Measurements from ENCODE around the gene CXorf38. TPM values are rescaled to one million over a fixed set of nuclear protein-coding genes. Genes with fewer than 3 reads are reported as not detected.

CXorf38 gene
- total RNA-seq, 1 donor, result 10.1 TPM

DNA sequence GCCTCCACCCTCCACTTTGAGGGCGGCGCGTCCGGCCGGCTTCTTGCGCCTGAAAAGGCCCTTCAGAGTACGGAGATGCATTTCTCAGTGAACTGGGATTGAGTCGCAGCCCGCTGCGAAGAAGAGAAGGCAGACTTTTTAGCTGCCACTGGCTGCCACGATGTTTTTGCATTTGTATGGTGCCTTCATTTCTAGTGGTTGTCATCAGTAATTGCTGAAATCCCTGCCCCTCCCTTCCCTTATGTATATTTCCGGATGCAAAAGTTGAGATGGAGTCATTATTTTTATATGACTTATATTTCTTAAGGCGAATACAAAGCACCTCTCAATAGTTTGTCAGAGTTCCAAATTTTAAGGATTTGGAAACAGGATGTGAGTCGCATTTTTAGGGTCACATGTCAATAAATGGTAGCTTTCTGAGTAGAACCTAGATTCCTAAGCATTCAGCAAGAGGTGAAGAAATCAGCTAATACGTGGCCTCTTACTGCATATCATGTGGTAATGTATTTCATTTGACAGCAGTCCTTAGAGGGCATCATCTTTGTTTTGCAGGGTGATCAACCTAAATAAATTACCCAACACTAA, 65.9 kb downstream of the CXorf38 start:
- peak overlapping the region; percentile 84 for H3K4me2 ChIP-seq (ENCODE audit: insufficient read depth, low read length)
- no peaks in the 10 kb centered on the region for H3K36me3 ChIP-seq (ENCODE audit: insufficient read depth, low read length)
- no peak for DNase-seq (ENCODE audit: insufficient read length, low spot score, missing footprints)
- peaks cover 52% of the 10 kb centered on the region for H3K79me2 ChIP-seq (ENCODE audit: insufficient read depth, low read length)
- peaks cover 22% of the 10 kb centered on the region for H3K27me3 ChIP-seq (ENCODE audit: insufficient read depth, low read length)
- H3K4me3 ChIP-seq (ENCODE audit: insufficient read depth, low read length), result peak overlapping the region; percentile 82
- H3K27ac ChIP-seq (ENCODE audit: low read depth, low read length), result peak overlapping the region; percentile 63
- H3K4me1 ChIP-seq (ENCODE audit: insufficient read depth, low read length), result peaks cover 7% of the 10 kb centered on the region
- no peaks in the 10 kb centered on the region for H3K9me3 ChIP-seq (ENCODE audit: low read depth, low read length)
- TF ChIP-seq, protein P1, sequence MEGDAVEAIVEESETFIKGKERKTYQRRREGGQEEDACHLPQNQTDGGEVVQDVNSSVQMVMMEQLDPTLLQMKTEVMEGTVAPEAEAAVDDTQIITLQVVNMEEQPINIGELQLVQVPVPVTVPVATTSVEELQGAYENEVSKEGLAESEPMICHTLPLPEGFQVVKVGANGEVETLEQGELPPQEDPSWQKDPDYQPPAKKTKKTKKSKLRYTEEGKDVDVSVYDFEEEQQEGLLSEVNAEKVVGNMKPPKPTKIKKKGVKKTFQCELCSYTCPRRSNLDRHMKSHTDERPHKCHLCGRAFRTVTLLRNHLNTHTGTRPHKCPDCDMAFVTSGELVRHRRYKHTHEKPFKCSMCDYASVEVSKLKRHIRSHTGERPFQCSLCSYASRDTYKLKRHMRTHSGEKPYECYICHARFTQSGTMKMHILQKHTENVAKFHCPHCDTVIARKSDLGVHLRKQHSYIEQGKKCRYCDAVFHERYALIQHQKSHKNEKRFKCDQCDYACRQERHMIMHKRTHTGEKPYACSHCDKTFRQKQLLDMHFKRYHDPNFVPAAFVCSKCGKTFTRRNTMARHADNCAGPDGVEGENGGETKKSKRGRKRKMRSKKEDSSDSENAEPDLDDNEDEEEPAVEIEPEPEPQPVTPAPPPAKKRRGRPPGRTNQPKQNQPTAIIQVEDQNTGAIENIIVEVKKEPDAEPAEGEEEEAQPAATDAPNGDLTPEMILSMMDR (IDR thresholded peaks at IDR 0.05; ENCODE audit: extremely low read depth, low read depth, low read length), result no peak
- H2AFZ ChIP-seq (ENCODE audit: low read length), result peak overlapping the region; percentile 54
- H4K20me1 ChIP-seq (ENCODE audit: insufficient read depth, low read length), result peaks cover 19% of the 10 kb centered on the region

DNA sequence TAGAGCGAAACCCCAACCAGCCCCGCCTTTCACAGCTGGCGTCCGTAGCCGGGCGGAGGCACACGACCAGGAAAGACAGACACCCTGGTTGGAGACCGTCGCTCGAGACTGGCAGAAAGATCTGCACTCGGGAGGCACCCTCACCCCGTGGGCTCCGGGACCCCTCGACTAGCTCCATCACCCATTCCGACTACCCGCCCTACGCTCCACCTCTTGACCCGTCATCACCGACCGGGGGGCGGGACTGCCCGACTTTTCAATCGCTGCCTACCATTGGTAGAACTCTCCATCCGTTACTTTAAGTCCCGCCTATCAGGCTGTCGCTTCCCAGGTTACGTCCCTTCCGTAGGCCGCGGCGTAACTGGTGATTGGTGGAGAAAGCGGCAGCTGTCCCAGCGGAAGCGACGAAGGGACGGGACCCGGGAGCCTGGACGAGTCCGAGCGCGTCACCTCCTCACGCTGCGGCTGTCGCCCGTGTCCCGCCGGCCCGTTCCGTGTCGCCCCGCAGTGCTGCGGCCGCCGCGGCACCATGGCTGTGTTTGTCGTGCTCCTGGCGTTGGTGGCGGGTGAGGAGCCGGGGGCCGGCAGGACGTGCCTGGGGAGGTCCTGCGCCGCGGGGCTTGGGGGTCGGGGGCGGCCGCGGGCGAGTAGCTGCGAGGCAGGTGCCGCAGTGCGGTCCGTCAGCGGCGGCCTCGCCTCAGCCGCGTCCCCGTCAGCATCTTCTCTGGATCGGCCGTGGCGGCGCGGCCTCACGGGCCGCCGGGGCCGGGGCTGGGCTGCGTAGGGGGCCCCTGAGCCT, 66.6 kb downstream of the CXorf38 start, which contains the start of gene ATP6AP2:
Gene ATP6AP2, plus strand, starts transcription at position 434 of the 799 bp plus-strand sequence. Its CDS starts 96 bp downstream, at position 530.
- peaks cover 19% of the 10 kb centered on the region for H4K20me1 ChIP-seq (ENCODE audit: insufficient read depth, low read length)
- peak; percentile 93 for DNase-seq (ENCODE audit: insufficient read length, low spot score, missing footprints)
- H3K4me3 ChIP-seq (ENCODE audit: insufficient read depth, low read length), result peak within 1 kb of the TSS; percentile 82
- TF ChIP-seq, protein P1 (IDR thresholded peaks at IDR 0.05; ENCODE audit: extremely low read depth, low read depth, low read length), result no peak
- no peaks in the 10 kb centered on the region for H3K36me3 ChIP-seq (ENCODE audit: insufficient read depth, low read length)
- peaks cover 7% of the 10 kb centered on the region for H3K4me1 ChIP-seq (ENCODE audit: insufficient read depth, low read length)
- H3K27ac ChIP-seq (ENCODE audit: low read depth, low read length), result peak within 1 kb of the TSS; percentile 63
- H3K79me2 ChIP-seq (ENCODE audit: insufficient read depth, low read length), result peaks cover 45% of the 10 kb centered on the region
- H3K27me3 ChIP-seq (ENCODE audit: insufficient read depth, low read length), result peaks cover 22% of the 10 kb centered on the region
- peak within 1 kb of the TSS; percentile 90 for H2AFZ ChIP-seq (ENCODE audit: low read length)
- H3K4me2 ChIP-seq (ENCODE audit: insufficient read depth, low read length), result peak within 1 kb of the TSS; percentile 84
- no peaks in the 10 kb centered on the region for H3K9me3 ChIP-seq (ENCODE audit: low read depth, low read length)

GRCh38 chrX:40579900-40580536, 67.3 kb downstream of the CXorf38 start:
- H3K79me2 ChIP-seq (ENCODE audit: insufficient read depth, low read length), result peaks cover 39% of the 10 kb centered on the region
- H4K20me1 ChIP-seq (ENCODE audit: insufficient read depth, low read length), result peaks cover 15% of the 10 kb centered on the region
- peak overlapping the region; percentile 90 for H2AFZ ChIP-seq (ENCODE audit: low read length)
- peak overlapping the region; percentile 82 for H3K4me3 ChIP-seq (ENCODE audit: insufficient read depth, low read length)
- peak overlapping the region; percentile 62 for H3K27ac ChIP-seq (ENCODE audit: low read depth, low read length)
- no peaks in the 10 kb centered on the region for H3K9me3 ChIP-seq (ENCODE audit: low read depth, low read length)
- H3K4me1 ChIP-seq (ENCODE audit: insufficient read depth, low read length), result peaks cover 7% of the 10 kb centered on the region
- H3K4me2 ChIP-seq (ENCODE audit: insufficient read depth, low read length), result peak overlapping the region; percentile 72
- TF ChIP-seq, protein P1 (IDR thresholded peaks at IDR 0.05; ENCODE audit: extremely low read depth, low read depth, low read length), result no peak
- H3K27me3 ChIP-seq (ENCODE audit: insufficient read depth, low read length), result peaks cover 22% of the 10 kb centered on the region
- DNase-seq (ENCODE audit: insufficient read length, low spot score, missing footprints), result no peak
- H3K36me3 ChIP-seq (ENCODE audit: insufficient read depth, low read length), result no peaks in the 10 kb centered on the region
